CD14-positive monocyte (primary cell): ENCODE measurements around the gene RNF130. TPM values are rescaled to one million over a fixed set of nuclear protein-coding genes. Genes with fewer than 3 reads are reported as not detected.

Experiments
- DNase-seq, 3 donors: peaks; one replicate each; pipeline ENCODE4 v3.0.0-alpha.2; 2011 to 2022
- H2AFZ ChIP-seq: 2 replicates; pipeline ENCODE4 v1.6.0; 2012; ENCODE audit warnings: mild to moderate bottlenecking, low read depth, low read length, inconsistent platforms; ENCODE audit not compliant: insufficient read depth, poor library complexity, severe bottlenecking
- H3K27ac ChIP-seq, 2 donors: 1 replicate in 1 of 2; 2 replicates in 1 of 2; pipeline ENCODE4 v1.5.1; 2012 to 2013; ENCODE audit warnings: low read length in 2 of 2, control low read depth in 1 of 2, inconsistent platforms in 1 of 2, low read depth in 1 of 2, mild to moderate bottlenecking in 1 of 2
- H3K27me3 ChIP-seq, 2 donors: one replicate each; pipeline versions ENCODE4 v1.6.0 to v1.6.1; 2011 to 2013; ENCODE audit warnings: low read length in 2 of 2; ENCODE audit not compliant: control insufficient read depth in 2 of 2, insufficient read depth in 2 of 2
- H3K36me3 ChIP-seq, 2 donors: replicated peaks in 1 of 2; 1 replicate in 1 of 2; 2 replicates in 1 of 2; pipeline versions ENCODE4 v1.5.1 to v1.6.1; 2012 to 2013; ENCODE audit warnings: low read length in 2 of 2, control low read depth in 1 of 2, inconsistent platforms in 1 of 2, mild to moderate bottlenecking in 1 of 2; ENCODE audit not compliant: insufficient read depth in 2 of 2, control insufficient read depth in 1 of 2
- H3K4me1 ChIP-seq, 2 donors: 1 replicate in 1 of 2; 2 replicates in 1 of 2; pipeline versions ENCODE4 v1.5.1 to v1.6.1; 2012 to 2013; ENCODE audit warnings: low read length in 2 of 2, control low read depth in 1 of 2, inconsistent platforms in 1 of 2, mild to moderate bottlenecking in 1 of 2, moderate library complexity in 1 of 2; ENCODE audit not compliant: insufficient read depth in 2 of 2, control insufficient read depth in 1 of 2
- H3K4me2 ChIP-seq: replicated peaks from 2 replicates; pipeline ENCODE3; 2012; ENCODE audit warnings: low read length, moderate library complexity, mild to moderate bottlenecking; ENCODE audit not compliant: poor library complexity, severe bottlenecking; ENCODE audit errors: extremely low read depth
- H3K4me3 ChIP-seq, 3 experiments: fragments of 200-600 bp in 1 of 3; sonication (generic) in 1 of 3; replicated peaks in 1 of 3; 1 replicate in 2 of 3; 2 replicates in 1 of 3; pipeline ENCODE4 v1.5.1; 2011 to 2013; ENCODE audit warnings: low read length in 3 of 3, mild to moderate bottlenecking in 3 of 3, control low read depth in 2 of 3, low read depth in 2 of 3, inconsistent platforms in 1 of 3, moderate library complexity in 1 of 3
- H3K79me2 ChIP-seq: 2 replicates; pipeline ENCODE4 v1.6.0; 2012; ENCODE audit warnings: mild to moderate bottlenecking, control low read depth, inconsistent platforms, low read length, moderate library complexity; ENCODE audit not compliant: insufficient read depth
- H3K9ac ChIP-seq: 2 replicates; pipeline ENCODE4 v1.6.0; 2017; ENCODE audit warnings: low read length, mild to moderate bottlenecking; ENCODE audit not compliant: insufficient read depth, poor library complexity, severe bottlenecking
- H3K9me3 ChIP-seq, 2 donors: replicated peaks in 1 of 2; 1 replicate in 1 of 2; 2 replicates in 1 of 2; pipeline versions ENCODE4 v1.5.1 to v1.6.1; 2012 to 2013; ENCODE audit warnings: low read length in 2 of 2, control low read depth in 1 of 2; ENCODE audit not compliant: control insufficient read depth in 1 of 2, insufficient read depth in 1 of 2
- H4K20me1 ChIP-seq: 2 replicates; pipeline ENCODE4 v1.6.0; 2012; ENCODE audit warnings: mild to moderate bottlenecking, low read length, control low read depth, moderate library complexity; ENCODE audit not compliant: insufficient read depth
- H3K27ac Mint-ChIP-seq, 7 donors: one replicate each; pipeline ENCODE4 v1.8.0; 2020; ENCODE audit warnings: mild to moderate bottlenecking in 7 of 7, mixed read lengths in 7 of 7, moderate library complexity in 6 of 7, inconsistent platforms in 2 of 7
- H3K27me3 Mint-ChIP-seq, 3 donors: one replicate each; pipeline ENCODE4 v1.8.0; 2021 to 2022; ENCODE audit warnings: low read depth in 3 of 3, mild to moderate bottlenecking in 3 of 3, mixed read lengths in 3 of 3, moderate library complexity in 3 of 3, inconsistent platforms in 1 of 3
- H3K36me3 Mint-ChIP-seq, 2 donors: one replicate each; pipeline ENCODE4 v1.8.0; 2020; ENCODE audit warnings: mixed read lengths in 2 of 2, inconsistent platforms in 1 of 2, mild to moderate bottlenecking in 1 of 2
- H3K4me1 Mint-ChIP-seq: one replicate; pipeline ENCODE4 v1.8.0; 2020; ENCODE audit warnings: mild to moderate bottlenecking, mixed read lengths
- H3K4me3 Mint-ChIP-seq, 2 donors: one replicate each; pipeline ENCODE4 v1.8.0; 2020; ENCODE audit warnings: mild to moderate bottlenecking in 2 of 2, mixed read lengths in 2 of 2, moderate library complexity in 1 of 2
- H3K9me3 Mint-ChIP-seq, 7 donors: one replicate each; pipeline ENCODE4 v1.8.0; 2020 to 2022; ENCODE audit warnings: mixed read lengths in 7 of 7, mild to moderate bottlenecking in 6 of 7, moderate library complexity in 6 of 7, inconsistent platforms in 2 of 7
- WGBS: methylation state at CpG from one replicate; pipeline ENCODE4 v1.1.5; 2013; ENCODE audit warnings: missing lambda C conversion rate; ENCODE audit not compliant: insufficient coverage; 5-methylcytosine and 5-hydroxymethylcytosine counted together
- intact Hi-C, 2 donors: fragments of 100-400 bp; cut with micrococcal nuclease; formaldehyde crosslinking; loops; one replicate each; pipeline versions ENCODE4 v1.15.0 to v1.15.1; 2023
- polyA plus RNA-seq, 3 donors: library from polyadenylated mRNA; depleted of rRNA in 1 of 3; unstranded in 2 of 3; stranded (reverse) in 1 of 3; fragments of 300-500 nt in 2 of 3; fragments of >200 nt in 1 of 3; fragmentation: Illumina TruSeq in 2 of 3; gene quantifications; 1 replicate in 2 of 3; 2 replicates in 1 of 3; pipeline ENCODE4 v1.2.3, GENCODE V29; 2012 to 2021
- TF ChIP-seq, protein P1 (sequence below): fragments of 200-600 bp; IDR thresholded peaks from one replicate; pipeline ENCODE4 v1.8.0; 2022; ENCODE audit warnings: antibody characterized with exemption, mild to moderate bottlenecking

The RNF130 gene
- polyA plus RNA-seq, 3 donors, result 294 to 439 (median 376) TPM

DNA sequence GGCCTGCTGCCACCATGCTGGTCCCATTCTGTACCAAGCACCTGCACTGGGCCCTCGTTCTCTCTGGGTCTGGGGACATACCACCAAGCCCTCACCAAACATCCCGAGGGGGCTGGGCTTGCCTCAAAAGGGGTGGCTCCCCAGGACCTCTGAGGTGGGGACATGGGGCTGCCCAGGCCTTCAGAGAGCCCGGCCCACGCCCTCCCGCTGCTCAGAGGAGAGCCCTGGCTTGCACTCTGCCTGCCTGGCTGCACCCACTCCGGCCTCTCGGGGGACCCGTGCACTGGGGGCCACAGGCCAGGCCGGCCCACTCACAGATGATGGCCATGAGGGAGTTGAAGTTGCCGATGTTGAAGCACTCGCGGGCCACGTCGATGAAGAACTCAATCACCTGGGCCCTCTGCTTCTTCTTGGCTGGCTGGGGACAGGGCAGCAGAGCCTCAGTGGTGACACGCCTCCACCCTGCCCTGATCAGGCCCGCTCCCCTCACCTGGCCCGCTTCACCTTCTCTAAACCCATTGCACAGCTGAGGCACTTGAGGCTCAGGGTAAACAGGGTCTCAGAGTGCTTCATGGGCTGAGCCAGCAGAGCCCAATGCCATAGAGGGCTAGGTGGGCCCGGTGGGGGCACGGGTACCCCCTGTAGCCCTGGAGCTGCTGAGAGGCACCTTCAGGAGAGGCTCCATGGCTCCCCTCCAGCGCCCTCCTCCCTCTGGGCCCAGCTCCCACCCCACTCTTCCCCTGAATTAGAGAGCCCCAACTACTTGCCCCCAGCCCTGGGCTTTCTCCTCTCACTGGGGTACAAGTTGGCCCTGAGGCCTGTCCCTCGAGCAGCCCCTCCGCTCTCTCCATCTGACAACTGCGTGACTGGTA lies 47.7 kb upstream of the RNF130 start:
- Histone ChIP-seq H2AFZ (no peak overlapping the region), H3K27me3 (no peaks in the 10 kb centered on the region), H3K4me2 (no peak overlapping the region), H3K9ac (no peak overlapping the region), H3K4me1 (no peaks in the 10 kb centered on the region), H3K9me3 (no peaks in the 10 kb centered on the region), H3K4me3 (no peak overlapping the region), H4K20me1 (no peaks in the 10 kb centered on the region), H3K27ac (no peak overlapping the region), H3K79me2 (no peaks in the 10 kb centered on the region), H3K36me3 (no peaks in the 10 kb centered on the region)
- H3K4me1 Mint-ChIP-seq, result no peaks in the 10 kb centered on the region
- TF ChIP-seq, protein P1, sequence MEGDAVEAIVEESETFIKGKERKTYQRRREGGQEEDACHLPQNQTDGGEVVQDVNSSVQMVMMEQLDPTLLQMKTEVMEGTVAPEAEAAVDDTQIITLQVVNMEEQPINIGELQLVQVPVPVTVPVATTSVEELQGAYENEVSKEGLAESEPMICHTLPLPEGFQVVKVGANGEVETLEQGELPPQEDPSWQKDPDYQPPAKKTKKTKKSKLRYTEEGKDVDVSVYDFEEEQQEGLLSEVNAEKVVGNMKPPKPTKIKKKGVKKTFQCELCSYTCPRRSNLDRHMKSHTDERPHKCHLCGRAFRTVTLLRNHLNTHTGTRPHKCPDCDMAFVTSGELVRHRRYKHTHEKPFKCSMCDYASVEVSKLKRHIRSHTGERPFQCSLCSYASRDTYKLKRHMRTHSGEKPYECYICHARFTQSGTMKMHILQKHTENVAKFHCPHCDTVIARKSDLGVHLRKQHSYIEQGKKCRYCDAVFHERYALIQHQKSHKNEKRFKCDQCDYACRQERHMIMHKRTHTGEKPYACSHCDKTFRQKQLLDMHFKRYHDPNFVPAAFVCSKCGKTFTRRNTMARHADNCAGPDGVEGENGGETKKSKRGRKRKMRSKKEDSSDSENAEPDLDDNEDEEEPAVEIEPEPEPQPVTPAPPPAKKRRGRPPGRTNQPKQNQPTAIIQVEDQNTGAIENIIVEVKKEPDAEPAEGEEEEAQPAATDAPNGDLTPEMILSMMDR, result no peak
- no peaks in the 10 kb centered on the region for H3K36me3 Mint-ChIP-seq
- no peak overlapping the region for H3K4me3 Mint-ChIP-seq
- intact Hi-C loops, result no loop called here
- no peak overlapping the region for H3K27ac Mint-ChIP-seq
- H3K9me3 Mint-ChIP-seq, result no peaks in the 10 kb centered on the region
- 95% methylated on average over 18 of the region's 23 CpGs for WGBS
- H3K27me3 Mint-ChIP-seq, result peaks cover 8 to 9% (median 9%) of the 10 kb centered on the region in 3 donors
- no peak for DNase-seq

DNA sequence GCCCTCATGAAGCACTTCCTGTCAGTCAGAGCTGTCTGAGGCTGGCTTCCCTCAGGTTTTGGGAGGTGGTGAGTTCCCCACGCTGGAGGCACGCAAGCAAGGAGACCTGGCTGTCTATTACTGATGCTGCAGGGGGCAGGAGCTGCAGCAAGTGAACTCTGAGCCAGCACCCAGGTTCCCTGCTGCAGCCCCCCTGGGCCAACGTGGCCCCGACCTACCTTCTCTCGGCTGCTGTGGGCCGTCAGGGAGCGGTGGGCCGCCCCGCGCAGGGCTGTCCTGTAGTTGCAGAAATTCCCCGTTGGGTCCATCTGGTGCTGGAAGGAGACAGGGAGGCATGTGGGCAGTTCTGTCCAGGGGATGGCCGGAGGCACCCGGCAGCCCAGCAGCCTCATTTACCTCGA lies 46.8 kb upstream of the RNF130 start:
- H4K20me1 ChIP-seq, result no peaks in the 10 kb centered on the region
- H3K4me3 ChIP-seq, result no peak overlapping the region
- Mint-ChIP-seq H3K36me3 (no peaks in the 10 kb centered on the region), H3K27ac (no peak overlapping the region), H3K9me3 (no peaks in the 10 kb centered on the region), H3K4me1 (no peaks in the 10 kb centered on the region), H3K27me3 (peaks cover 3 to 6% (median 4%) of the 10 kb centered on the region in 3 donors), H3K4me3 (no peak overlapping the region)
- H3K36me3 ChIP-seq, result no peaks in the 10 kb centered on the region
- no peak overlapping the region for H2AFZ ChIP-seq
- intact Hi-C loops, result no loop called here
- no peaks in the 10 kb centered on the region for H3K79me2 ChIP-seq
- DNase-seq, result no peak
- H3K27ac ChIP-seq, result no peak overlapping the region
- H3K9ac ChIP-seq, result no peak overlapping the region
- no peaks in the 10 kb centered on the region for H3K4me1 ChIP-seq
- TF ChIP-seq, protein P1, result no peak
- 95% methylated on average over 14 of the region's 14 CpGs for WGBS
- no peak overlapping the region for H3K4me2 ChIP-seq
- no peaks in the 10 kb centered on the region for H3K9me3 ChIP-seq
- no peaks in the 10 kb centered on the region for H3K27me3 ChIP-seq
